Liver (tissue), 9 donors: ENCODE results near the gene C16orf92. TPM values are rescaled to one million over a fixed set of nuclear protein-coding genes. Genes with fewer than 3 reads are reported as not detected.

Source experiments
- DNase-seq: peaks from one replicate; pipeline ENCODE4 v3.0.0-alpha.2; 2017; ENCODE audit warnings: low spot score
- H3K27ac ChIP-seq, 2 donors: one replicate each; pipeline ENCODE4 v1.7.0; 2013; ENCODE audit warnings: inconsistent platforms in 2 of 2, low read length in 2 of 2, control low read depth in 1 of 2, low read depth in 1 of 2, mild to moderate bottlenecking in 1 of 2
- H3K27me3 ChIP-seq, 4 donors: one replicate each; pipeline versions ENCODE4 v1.6.1 to v1.7.0; 2013; ENCODE audit warnings: low read length in 3 of 4, inconsistent platforms in 1 of 4, mild to moderate bottlenecking in 1 of 4, moderate library complexity in 1 of 4; ENCODE audit not compliant: control insufficient read depth in 4 of 4, insufficient read depth in 4 of 4
- H3K36me3 ChIP-seq, 4 donors: one replicate each; pipeline versions ENCODE4 v1.6.1 to v1.7.0; 2013; ENCODE audit warnings: low read length in 3 of 4, mild to moderate bottlenecking in 3 of 4, low read depth in 1 of 4, moderate library complexity in 1 of 4; ENCODE audit not compliant: control insufficient read depth in 4 of 4, insufficient read depth in 3 of 4
- H3K4me1 ChIP-seq, 4 donors: one replicate each; pipeline versions ENCODE4 v1.6.1 to v1.7.0; 2013; ENCODE audit warnings: low read length in 3 of 4, mild to moderate bottlenecking in 3 of 4, moderate library complexity in 1 of 4; ENCODE audit not compliant: control insufficient read depth in 4 of 4, insufficient read depth in 4 of 4
- H3K4me3 ChIP-seq, 3 donors: one replicate each; pipeline versions ENCODE4 v1.6.1 to v1.7.0; 2013; ENCODE audit warnings: low read length in 3 of 3, control low read depth in 1 of 3, low read depth in 1 of 3, mild to moderate bottlenecking in 1 of 3
- H3K9ac ChIP-seq, 2 donors: one replicate each; pipeline ENCODE4 v1.7.0; 2013; ENCODE audit warnings: low read length in 2 of 2, mild to moderate bottlenecking in 2 of 2, moderate library complexity in 2 of 2, control low read depth in 1 of 2, low read depth in 1 of 2
- H3K9me3 ChIP-seq, 4 donors: one replicate each; pipeline versions ENCODE4 v1.6.1 to v1.7.0; 2013; ENCODE audit warnings: low read length in 3 of 4; ENCODE audit not compliant: control insufficient read depth in 4 of 4
- ATF3 ChIP-seq: IDR thresholded peaks from 2 replicates; pipeline ENCODE4 v1.6.1; 2016; ENCODE audit warnings: antibody characterized with exemption
- EGR1 ChIP-seq, 2 donors: IDR thresholded peaks; 2 replicates each; pipeline ENCODE4 v1.6.1; 2016 to 2018; ENCODE audit warnings: antibody characterized with exemption in 2 of 2, low read depth in 2 of 2
- FOXA1 ChIP-seq: IDR thresholded peaks from 2 replicates; pipeline ENCODE4 v1.6.1; 2016; ENCODE audit warnings: antibody characterized with exemption
- GABPA ChIP-seq, 2 donors: IDR thresholded peaks in 1 of 2; conservative IDR thresholded peaks in 1 of 2; 2 replicates each; pipeline ENCODE4 v1.6.1; 2016; ENCODE audit warnings: antibody characterized with exemption in 2 of 2, mild to moderate bottlenecking in 1 of 2, moderate library complexity in 1 of 2
- HNF4A ChIP-seq, 2 donors: conservative IDR thresholded peaks; 2 replicates each; pipeline ENCODE4 v1.6.1; 2016; ENCODE audit warnings: antibody characterized with exemption in 2 of 2, mild to moderate bottlenecking in 2 of 2
- JUND ChIP-seq, 2 donors: IDR thresholded peaks; 2 replicates each; pipeline ENCODE4 v1.6.1; 2016; ENCODE audit warnings: antibody characterized with exemption in 2 of 2
- NR2F2 ChIP-seq: IDR thresholded peaks from 2 replicates; pipeline ENCODE4 v1.6.1; 2016; ENCODE audit warnings: antibody characterized with exemption
- RAD21 ChIP-seq, 2 donors: IDR thresholded peaks; 2 replicates each; pipeline ENCODE4 v1.6.1; 2016; ENCODE audit warnings: antibody characterized with exemption in 2 of 2, mild to moderate bottlenecking in 2 of 2
- SP1 ChIP-seq: IDR thresholded peaks from 2 replicates; pipeline ENCODE4 v1.6.1; 2018; ENCODE audit warnings: antibody characterized with exemption, mild to moderate bottlenecking
- WGBS: extraction: QIAGEN DNeasy Blood & Tissue Kit; methylation state at CpG from one replicate; pipeline ENCODE4 v1.1.7; 2013; 5-methylcytosine and 5-hydroxymethylcytosine counted together
- polyA plus RNA-seq, 2 donors: library from polyadenylated mRNA; stranded (reverse) in 1 of 2; unstranded in 1 of 2; fragments of 200-250 nt in 1 of 2; fragments of >200 nt in 1 of 2; fragmentation: Nextera tagmentation in 1 of 2; extraction: Ambion mirVana in 1 of 2; gene quantifications; one replicate each; pipeline versions ENCODE4 v1.2.1 to v1.2.3, GENCODE V29; 2013 to 2015
- total RNA-seq, 2 donors: library from RNA; depleted of rRNA; stranded (reverse); fragments of >200 nt; gene quantifications; one replicate each; pipeline ENCODE4 v1.2.3, GENCODE V29; 2014
- TF ChIP-seq, protein P1 (sequence below): IDR thresholded peaks from 2 replicates; pipeline ENCODE4 v1.6.1; 2016; ENCODE audit warnings: antibody characterized with exemption
- donor health status: healthy.
- donor health status: healthy.
- donor health status: healthy.
- donor health status: healthy.
- donor health status: healthy.

Gene C16orf92
- total and polyA plus RNA-seq, 4 donors: not detected

DNA sequence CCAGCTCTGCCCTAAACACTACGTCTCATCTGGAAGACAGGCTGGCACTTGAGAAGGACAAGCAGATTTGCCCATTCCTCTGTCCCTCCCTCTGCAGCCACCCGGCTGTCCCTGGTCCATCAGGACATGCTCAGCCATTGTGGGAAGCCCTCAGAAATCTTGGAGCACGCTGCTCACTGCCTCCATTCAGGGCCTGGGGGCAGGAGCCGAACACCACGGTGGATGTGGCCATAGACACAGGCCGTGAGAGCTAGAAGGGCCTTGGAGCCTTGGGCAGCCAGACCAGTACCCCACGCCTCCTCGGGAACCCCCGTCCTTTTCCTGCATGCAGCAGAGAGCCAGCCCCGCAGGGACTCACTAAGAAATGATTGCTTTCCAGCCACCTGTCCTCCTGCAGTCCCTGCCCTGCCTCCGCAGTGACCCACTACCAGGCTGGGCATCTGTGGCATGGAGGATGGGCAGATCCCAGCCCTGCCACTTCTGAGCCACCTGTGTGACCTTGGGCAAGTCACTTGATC lies 15.6 kb upstream of the C16orf92 start (continued):
- TF ChIP-seq RAD21 (IDR thresholded peaks at IDR 0.05) (no peak), HNF4A (conservative IDR thresholded peaks at IDR 0.05) (no peak), NR2F2 (no peak), EGR1 (IDR thresholded peaks at IDR 0.05; ENCODE audit: low read depth in 2 of 2) (no peak), GABPA (IDR thresholded peaks at IDR 0.05 in 1 of 2, conservative IDR thresholded peaks at IDR 0.05 in 1 of 2) (no peak), JUND (IDR thresholded peaks at IDR 0.05) (no peak), SP1 (no peak)

- peaks cover 0 to 9% (median 4%) of the 10 kb centered on the region in 4 donors for H3K27me3 ChIP-seq
- TF ChIP-seq ATF3: no peak
- TF ChIP-seq SP1: no peak
- TF ChIP-seq NR2F2: no peak
- TF ChIP-seq, protein P1, sequence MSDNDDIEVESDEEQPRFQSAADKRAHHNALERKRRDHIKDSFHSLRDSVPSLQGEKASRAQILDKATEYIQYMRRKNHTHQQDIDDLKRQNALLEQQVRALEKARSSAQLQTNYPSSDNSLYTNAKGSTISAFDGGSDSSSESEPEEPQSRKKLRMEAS: no peak
- TF ChIP-seq FOXA1: no peak
These were observed 13.7 kb upstream of the C16orf92 start for GRCh38 chr16:30009085-30009862.

GRCh38 chr16:30009990-30010843 lies 12.8 kb upstream of the C16orf92 start:
- Histone ChIP-seq H3K4me1 (peaks cover 4 to 9% (median 4%) of the 10 kb centered on the region in 4 donors), H3K36me3 (peaks cover 0 to 3% (median 0%) of the 10 kb centered on the region in 4 donors), H3K9ac (no peak overlapping the region), H3K9me3 (no peaks in the 10 kb centered on the region), H3K27ac (no peak overlapping the region), H3K4me3 (peak overlapping the region in 1 of 3 donors; percentile 46), H3K27me3 (peaks cover 0 to 9% (median 4%) of the 10 kb centered on the region in 4 donors)
- TF ChIP-seq, protein P1: no peak
- WGBS: 33% methylated on average over 34 of the region's 34 CpGs
- no peak for DNase-seq

More at GRCh38 chr16:30009085-30009862, 13.7 kb upstream of the C16orf92 start:
- Histone ChIP-seq H3K27ac (no peak overlapping the region), H3K4me1 (peaks cover 4 to 9% (median 4%) of the 10 kb centered on the region in 4 donors), H3K36me3 (peaks cover 0 to 3% (median 0%) of the 10 kb centered on the region in 4 donors), H3K9ac (no peak overlapping the region), H3K9me3 (no peaks in the 10 kb centered on the region), H3K4me3 (no peak overlapping the region)
- WGBS: 38% methylated on average over 26 of the region's 26 CpGs
- DNase-seq: no peak
